HPDE6-E6E7 (cell line): ENCODE measurements around the gene RPS14.
"Not testable (repeated sequence)": the region's sequence is repeated elsewhere in the genome, so short reads cannot be mapped to it uniquely, and the experiment has no call there.

Experiments used
- DNase-seq: peaks from one replicate; pipeline ENCODE4 v3.0.0; 2011; ENCODE audit warnings: missing footprints; ENCODE audit errors: extremely low spot score

The RPS14 gene

DNA sequence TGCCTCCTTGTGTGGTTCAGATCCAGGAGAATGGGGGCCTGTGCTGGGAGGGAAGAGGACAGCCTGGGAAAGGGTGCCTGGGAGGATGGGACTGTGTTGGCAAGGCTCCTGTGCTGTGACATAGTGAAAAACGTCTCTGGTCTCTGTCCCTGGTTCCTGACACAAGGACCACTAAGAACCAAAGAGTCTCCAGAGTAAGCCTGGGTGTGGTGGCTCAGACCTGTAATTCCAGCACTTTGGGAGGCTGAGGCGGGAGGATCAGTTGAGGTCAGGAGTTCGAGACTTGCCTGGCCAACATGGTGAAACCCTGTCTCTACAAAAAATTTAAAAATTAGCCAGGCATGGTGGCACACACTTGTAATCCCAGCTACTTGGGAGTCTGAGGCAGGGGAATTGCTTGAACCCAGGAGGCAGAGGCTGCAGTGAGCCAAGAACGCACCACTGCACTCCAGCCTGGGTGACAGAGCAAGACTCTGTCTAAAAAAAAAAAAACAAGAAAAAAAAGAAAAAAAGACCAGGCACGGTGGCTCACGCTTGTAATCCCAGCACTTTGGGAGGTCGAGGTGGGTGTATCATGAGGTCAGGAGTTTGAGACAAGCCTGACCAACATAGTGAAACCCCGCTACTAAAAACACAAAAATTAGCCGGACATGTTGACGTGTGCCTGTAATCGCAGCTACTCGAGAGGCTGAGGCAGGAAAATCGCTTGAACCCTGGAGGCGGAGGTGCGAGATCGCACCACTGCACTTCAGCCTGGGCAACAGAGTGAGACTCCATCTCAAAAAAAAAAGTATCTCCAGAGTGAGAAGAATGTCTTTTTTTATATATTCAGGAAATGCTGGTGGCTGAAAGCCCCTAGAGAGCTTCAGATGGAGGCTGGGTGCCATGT lies 35.4 kb downstream of the RPS14 start:
- not testable (repeated sequence) for DNase-seq

GRCh38 chr5:150413176-150413901 lies 36.2 kb downstream of the RPS14 start:
- DNase-seq = no peak

GRCh38 chr5:150412319-150413175 lies 37.0 kb downstream of the RPS14 start, which contains the start of gene CD74:
TSS of gene CD74 (minus strand) at chr5:150412910. CDS start at chr5:150412749, 161 bp downstream.
- peak; percentile 41 for DNase-seq

GRCh38 chr5:150411245-150411979 lies 38.1 kb downstream of the RPS14 start:
- no peak for DNase-seq

GRCh38 chr5:150410524-150411244 lies 38.9 kb downstream of the RPS14 start:
- peak; percentile 78 for DNase-seq

DNA sequence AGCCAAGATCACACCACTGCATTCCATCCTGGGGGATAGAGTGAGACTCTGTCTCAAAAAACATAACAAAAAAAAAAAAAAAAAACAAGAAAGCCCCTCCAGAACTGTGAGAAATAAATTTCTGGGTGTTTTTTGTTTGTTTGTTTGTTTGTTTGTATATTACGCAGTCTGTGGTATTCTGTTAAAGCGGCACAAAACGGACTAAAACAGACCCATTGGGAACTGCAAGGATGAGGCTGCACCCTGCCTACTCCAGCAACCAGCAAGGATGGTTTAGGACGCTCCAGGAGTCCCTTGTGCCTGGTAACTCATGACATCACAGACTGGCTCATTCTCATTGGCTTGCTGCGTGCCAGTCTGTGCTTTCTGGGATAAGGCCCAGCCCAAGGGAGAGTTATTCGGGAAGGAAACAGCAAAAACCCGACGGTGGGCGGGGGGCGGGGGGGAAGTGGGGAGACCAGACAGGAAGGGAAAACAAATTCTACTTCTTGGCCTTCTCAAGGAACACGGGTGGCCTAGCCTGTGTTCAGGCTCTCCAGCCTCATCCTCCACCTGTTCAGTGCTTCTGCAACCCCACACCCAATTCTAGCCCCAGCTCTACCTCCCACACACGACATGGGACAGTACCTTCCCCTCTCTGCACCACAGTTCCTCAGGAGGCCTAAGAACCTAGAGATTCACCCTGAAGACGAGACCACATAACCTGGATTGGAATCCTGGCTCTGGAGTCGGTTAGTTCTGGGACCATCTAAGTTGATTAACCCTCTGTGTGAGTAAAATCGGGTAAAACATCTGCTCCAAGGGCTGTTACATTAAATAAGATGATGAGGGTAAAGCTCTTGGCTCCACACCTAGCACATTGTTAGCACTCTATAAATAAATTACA lies 39.7 kb downstream of the RPS14 start:
- DNase-seq = peak; percentile 100

- no peak for DNase-seq
These were observed 41.2 kb downstream of the RPS14 start for GRCh38 chr5:150408231-150408943.

DNA sequence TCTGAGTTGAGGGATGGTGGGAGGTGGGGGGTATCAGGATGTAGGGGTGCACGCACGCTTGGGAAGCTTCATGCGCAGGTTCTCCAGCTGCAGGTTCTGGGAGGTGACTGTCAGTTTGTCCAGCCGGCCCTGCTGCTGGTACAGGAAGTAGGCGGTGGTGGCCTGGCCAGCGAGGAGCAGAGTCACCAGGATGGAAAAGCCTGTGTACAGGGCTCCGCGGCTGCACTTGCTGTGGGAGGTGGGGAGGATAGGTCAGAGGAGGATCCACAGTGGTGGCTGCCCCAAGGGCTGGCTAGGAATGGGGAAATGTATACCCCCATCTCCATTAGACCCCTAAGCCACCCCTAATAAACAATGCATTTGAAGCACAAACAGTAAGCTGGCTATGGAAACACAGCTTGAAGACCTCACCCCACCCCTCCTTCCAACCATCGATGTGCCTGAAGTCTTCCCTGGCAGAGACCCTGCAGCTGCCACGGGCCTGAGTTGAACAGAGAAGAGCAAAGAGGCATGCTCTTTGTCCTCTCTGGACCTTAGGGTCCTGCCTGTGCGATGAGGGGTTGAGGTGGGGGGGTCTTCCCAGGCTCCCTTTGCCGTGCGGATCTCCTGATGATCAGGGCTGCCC lies 42.3 kb downstream of the RPS14 start:
- no peak for DNase-seq

GRCh38 chr5:150406723-150407095 lies 42.8 kb downstream of the RPS14 start:
- DNase-seq = no peak

- no peak for DNase-seq
These were observed 43.3 kb downstream of the RPS14 start for GRCh38 chr5:150406103-150406722.

GRCh38 chr5:150404941-150405816 lies 44.4 kb downstream of the RPS14 start:
- DNase-seq = no peak

- DNase-seq = no peak
These were observed 45.0 kb downstream of the RPS14 start for GRCh38 chr5:150404535-150404934.

- no peak for DNase-seq
These were observed 45.4 kb downstream of the RPS14 start for GRCh38 chr5:150404121-150404520.

GRCh38 chr5:150402901-150403342 lies 46.6 kb downstream of the RPS14 start:
- no peak for DNase-seq

DNA sequence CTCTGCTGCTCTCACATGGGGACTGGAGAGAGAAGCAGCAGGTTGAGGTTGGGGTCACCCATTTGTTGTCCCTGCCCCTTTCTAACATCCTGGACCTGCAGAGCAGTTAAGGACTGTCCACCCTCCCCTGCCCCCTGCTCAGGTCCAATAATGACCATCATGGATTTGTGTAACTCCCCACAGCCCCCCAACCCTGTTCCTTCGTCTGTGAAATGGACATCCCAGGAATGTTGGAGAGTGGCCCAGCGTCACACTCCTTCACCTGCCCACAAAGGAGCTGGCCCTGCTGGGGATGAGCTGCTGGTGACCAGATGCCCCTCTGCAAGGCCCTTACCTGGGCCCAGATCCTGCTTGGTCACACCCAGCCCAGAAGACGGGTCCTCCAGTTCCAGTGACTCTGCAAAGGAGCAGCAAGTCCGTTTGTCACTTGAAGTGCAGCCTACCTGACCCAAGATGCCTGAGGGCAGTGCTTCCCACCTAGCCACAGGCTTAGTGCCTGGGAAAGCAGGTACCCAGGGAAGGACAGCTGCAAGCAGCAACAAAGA lies 47.2 kb downstream of the RPS14 start:
- DNase-seq = no peak

- no peak for DNase-seq
These were observed 47.9 kb downstream of the RPS14 start for GRCh38 chr5:150401376-150402228.
